Subcutaneous adipose tissue (tissue), 4 donors: ENCODE measurements around the gene PCP2. TPM values are rescaled to one million over a fixed set of nuclear protein-coding genes. Genes with fewer than 3 reads are reported as not detected.

Source experiments
- total RNA-seq, 4 donors: library from RNA; depleted of rRNA; stranded (reverse); fragments of >200 nt; gene quantifications; one replicate each; pipeline ENCODE4 v1.1.0, GENCODE V29; 2016
- TF ChIP-seq, protein P1 (sequence below): fragments of 450-650 bp; IDR thresholded peaks from one replicate; pipeline ENCODE4 v1.5.1; 2016; ENCODE audit warnings: low read depth, mild to moderate bottlenecking, control low read depth, antibody characterized with exemption, moderate library complexity

The PCP2 gene
- total RNA-seq, 4 donors from 2014 or later: not detected

DNA sequence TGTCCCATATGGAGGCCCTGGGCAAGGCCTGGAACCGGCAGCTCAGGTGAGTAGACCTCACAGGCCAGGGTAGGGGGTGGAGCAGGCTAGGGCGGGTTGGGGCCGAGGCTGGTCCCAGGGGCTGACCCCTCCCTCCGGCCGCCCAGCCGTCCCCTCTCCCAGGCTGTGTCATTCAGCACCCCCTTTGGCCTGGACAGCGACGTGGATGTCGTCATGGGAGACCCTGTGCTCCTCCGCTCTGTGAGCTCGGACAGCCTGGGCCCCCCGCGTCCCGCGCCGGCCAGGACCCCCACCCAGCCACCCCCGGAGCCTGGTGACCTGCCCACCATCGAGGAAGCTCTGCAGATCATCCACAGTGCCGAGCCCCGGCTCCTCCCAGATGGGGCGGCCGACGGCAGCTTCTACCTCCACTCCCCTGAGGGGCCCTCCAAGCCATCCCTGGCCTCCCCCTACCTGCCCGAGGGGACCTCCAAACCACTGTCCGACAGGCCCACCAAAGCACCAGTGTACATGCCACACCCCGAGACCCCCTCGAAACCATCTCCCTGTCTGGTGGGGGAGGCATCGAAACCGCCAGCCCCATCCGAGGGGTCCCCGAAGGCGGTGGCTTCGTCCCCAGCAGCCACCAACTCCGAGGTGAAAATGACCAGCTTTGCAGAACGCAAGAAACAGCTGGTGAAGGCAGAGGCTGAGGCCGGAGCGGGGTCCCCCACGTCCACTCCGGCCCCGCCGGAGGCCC, 21.8 kb downstream of the PCP2 start:
- TF ChIP-seq, protein P1, sequence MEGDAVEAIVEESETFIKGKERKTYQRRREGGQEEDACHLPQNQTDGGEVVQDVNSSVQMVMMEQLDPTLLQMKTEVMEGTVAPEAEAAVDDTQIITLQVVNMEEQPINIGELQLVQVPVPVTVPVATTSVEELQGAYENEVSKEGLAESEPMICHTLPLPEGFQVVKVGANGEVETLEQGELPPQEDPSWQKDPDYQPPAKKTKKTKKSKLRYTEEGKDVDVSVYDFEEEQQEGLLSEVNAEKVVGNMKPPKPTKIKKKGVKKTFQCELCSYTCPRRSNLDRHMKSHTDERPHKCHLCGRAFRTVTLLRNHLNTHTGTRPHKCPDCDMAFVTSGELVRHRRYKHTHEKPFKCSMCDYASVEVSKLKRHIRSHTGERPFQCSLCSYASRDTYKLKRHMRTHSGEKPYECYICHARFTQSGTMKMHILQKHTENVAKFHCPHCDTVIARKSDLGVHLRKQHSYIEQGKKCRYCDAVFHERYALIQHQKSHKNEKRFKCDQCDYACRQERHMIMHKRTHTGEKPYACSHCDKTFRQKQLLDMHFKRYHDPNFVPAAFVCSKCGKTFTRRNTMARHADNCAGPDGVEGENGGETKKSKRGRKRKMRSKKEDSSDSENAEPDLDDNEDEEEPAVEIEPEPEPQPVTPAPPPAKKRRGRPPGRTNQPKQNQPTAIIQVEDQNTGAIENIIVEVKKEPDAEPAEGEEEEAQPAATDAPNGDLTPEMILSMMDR: no peak

DNA sequence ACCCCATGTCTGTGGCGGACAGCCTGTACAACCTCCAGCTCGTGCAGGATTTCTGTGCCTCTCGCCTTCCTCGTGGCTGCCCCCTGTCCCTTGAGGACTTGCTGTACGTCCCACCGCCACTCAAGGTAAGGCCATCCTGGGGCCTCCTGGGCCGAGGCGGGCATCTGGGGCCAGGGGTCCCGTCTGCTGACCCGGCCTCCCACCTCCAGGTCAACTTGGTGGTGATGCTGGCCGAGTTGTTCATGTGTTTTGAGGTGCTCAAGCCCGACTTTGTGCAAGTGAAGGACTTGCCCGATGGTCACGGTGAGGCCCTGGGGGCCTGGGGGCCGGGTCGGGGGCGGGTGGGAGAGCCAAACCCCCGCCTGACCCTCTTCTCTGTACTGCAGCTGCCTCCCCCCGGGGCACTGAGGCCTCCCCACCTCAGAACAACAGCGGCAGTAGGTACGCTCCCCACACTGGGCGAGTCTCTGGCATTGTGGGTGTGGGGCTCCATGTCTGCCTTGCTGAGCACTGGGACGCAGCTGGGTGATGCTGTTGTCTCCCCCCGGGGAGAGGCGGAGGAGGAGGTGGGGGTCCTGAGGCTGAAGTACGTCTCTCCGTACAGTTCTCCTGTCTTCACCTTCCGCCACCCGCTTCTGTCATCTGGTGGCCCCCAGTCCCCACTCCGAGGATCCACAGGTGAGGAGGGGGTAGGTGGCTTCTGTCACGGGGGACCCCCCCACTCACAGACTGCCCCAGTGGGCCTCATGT, 22.9 kb downstream of the PCP2 start:
- TF ChIP-seq, protein P1: no peak

DNA sequence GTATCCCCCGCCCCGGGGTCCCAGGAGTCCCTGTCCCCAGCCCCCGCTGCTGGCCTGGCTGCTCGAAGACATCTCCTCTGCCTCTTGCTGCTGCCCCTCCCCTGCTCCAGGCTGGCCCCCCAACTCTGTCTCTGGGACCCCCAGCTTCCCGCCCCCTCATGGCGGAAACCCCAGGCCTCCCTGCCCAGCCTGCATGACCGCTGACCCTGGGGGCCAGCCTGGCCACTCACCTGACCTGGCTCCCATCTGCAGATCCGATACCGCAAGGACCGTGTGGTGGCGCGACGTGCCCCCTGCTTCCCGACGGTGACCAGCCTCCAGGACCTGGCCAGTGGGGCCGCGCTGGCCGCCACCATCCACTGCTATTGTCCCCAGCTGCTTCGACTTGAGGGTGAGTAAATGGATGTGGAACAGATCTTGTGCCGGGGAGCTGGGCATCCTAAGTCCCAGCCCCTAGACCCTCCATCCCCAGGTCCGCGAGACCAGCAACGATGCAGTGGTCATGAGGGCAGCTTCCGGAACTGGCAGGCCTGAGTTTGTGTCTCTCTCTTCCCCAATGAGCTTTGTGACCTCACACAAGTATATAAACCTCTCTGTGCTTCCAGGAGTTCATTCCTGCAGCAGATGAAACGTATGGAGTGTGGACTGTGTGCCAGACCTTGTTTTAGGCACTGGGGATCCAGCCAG, 25.5 kb downstream of the PCP2 start:
- TF ChIP-seq, protein P1: no peak

DNA sequence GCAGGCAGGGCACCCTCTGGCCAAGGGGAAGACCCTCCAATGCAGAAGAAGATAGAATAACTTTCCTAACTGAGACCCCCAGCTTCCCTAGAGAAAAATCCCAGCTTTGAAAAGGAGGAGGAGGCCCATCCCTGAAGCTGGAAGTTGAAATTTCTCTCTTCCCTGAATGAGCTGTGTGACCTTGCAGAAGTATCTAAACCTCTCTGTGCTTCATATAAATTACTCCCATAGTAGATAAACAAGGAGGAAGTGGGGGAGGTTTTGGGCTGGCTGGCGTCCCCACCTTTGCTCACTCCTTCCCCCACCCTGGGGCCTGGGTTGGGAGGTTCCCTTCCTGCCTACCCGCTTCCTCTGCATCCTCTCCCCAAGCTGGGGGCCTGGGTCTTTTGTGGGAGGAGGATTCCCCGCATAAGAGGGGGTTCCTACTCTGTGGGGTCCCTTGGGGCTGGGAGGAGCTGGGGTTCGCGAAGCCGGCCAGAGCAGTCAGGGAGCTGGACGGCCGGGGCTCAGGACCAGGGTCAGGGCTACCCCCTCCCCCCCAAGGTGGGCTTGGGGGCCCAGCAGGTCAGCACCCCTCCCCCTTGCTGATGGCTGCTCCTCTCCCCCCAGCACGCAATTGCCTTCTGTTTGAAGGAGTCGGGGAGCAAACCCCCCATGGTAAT, 26.2 kb downstream of the PCP2 start:
- TF ChIP-seq, protein P1: no peak

DNA sequence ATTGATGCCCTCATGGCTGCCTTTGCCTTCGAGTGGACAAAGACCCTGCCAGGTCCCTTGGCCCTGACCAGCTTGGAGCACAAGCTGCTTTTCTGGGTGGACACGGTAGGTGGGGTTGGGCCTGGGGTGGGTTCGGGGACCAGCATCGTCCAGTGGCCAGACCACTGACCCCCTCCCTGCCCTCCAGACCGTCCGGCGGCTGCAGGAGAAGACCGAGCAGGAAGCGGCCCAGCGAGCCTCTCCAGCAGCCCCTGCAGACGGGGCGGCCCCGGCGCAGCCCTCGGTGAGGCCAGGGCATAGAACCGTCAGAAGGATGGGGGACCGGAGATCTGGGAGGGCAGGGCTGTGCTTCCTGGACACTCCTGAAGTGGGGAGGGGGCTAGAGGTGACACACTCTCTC, 27.2 kb downstream of the PCP2 start:
- TF ChIP-seq, protein P1: no peak

DNA sequence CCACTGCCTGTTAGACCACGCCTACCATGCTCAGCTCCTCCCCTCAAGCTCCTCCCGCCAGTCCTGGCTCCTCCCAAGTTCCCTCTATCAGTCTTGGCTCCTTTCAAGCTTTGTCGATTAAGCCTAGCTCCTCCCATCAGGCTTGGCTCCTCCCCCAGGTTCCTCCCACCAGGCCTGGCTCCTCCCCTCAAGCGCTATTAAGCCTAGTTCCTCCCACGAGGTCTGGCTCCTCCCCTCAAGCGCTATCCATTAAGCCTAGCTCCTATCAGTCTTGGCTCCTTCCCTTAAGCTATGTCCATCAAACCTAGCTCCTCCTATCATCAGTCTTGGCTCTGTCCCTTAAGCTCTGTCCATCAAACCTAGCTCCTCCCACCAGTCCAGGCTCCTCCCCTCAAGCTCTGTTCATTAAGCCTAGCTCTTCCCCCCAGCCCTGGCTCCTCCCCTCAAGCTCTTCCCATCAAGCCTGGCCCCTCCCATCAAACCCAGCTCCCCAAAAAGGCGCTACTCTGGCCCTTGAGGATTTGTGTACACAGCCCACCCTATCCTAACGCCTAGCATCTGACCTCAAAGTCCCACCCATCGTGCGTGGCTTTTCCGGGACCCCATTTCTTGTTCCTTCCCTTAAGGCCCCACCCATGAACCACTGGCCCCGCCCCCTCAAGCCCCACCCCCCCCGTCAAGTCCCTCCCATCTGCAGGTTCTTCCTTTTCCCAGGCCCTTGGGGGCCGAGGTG, 27.9 kb downstream of the PCP2 start:
- TF ChIP-seq, protein P1: no peak
